A673 (cell line): ENCODE measurements around the gene TIMM10. TPM values are rescaled to one million over a fixed set of nuclear protein-coding genes. Genes with fewer than 3 reads are reported as not detected.

ENCODE experiments used
- BruUV-seq: library from RNA; stranded (reverse); fragments of 400-500 nt; replicated peaks from 2 replicates; lab custom pipeline; 2021; lab: Mats Ljungman, UMichigan
- CTCF ChIA-PET: fragments of 300-600 bp; sonication (Branson Sonifier 250); formaldehyde crosslinking; loops from one replicate; lab custom pipeline; 2022; ENCODE audit warnings: antibody characterized with exemption; lab: Charles Lee
- POLR2A ChIA-PET: fragments of 300-600 bp; sonication (Branson Sonifier 250); formaldehyde crosslinking; loops from one replicate; lab custom pipeline; 2022; ENCODE audit warnings: antibody characterized with exemption; ENCODE audit not compliant: low non-redundant PET; lab: Charles Lee
- DNase-seq: peaks from one replicate; pipeline ENCODE4 v3.0.0-alpha.2; 2015; ENCODE audit warnings: low spot score
- H3K27ac ChIP-seq: fragments of 200-600 bp; sonication (generic); 2 replicates; pipeline ENCODE4 v1.5.1; 2016; ENCODE audit warnings: mixed run types, low read depth, mild to moderate bottlenecking, mixed read lengths, antibody characterized with exemption, low read length; ENCODE audit not compliant: poor library complexity, severe bottlenecking
- H3K27me3 ChIP-seq: fragments of 200-600 bp; sonication (generic); replicated peaks from 2 replicates; pipeline ENCODE4 v1.6.1; 2017; ENCODE audit warnings: mixed run types, low read depth, mild to moderate bottlenecking, mixed read lengths, antibody characterized with exemption, low read length; ENCODE audit not compliant: insufficient read depth, poor library complexity
- H3K36me3 ChIP-seq: fragments of 200-600 bp; sonication (generic); 2 replicates; pipeline ENCODE4 v1.6.1; 2016; ENCODE audit warnings: mixed run types, mild to moderate bottlenecking, mixed read lengths, antibody characterized with exemption, low read length; ENCODE audit not compliant: insufficient read depth, poor library complexity, severe bottlenecking
- H3K4me1 ChIP-seq: fragments of 200-600 bp; sonication (generic); 2 replicates; pipeline ENCODE4 v1.6.1; 2017; ENCODE audit warnings: mixed run types, mild to moderate bottlenecking, mixed read lengths, antibody characterized with exemption, low read length; ENCODE audit not compliant: insufficient read depth, poor library complexity, severe bottlenecking
- H3K4me3 ChIP-seq: fragments of 200-600 bp; sonication (generic); 2 replicates; pipeline ENCODE4 v1.5.1; 2016; ENCODE audit warnings: low read depth, mixed run types, mild to moderate bottlenecking, mixed read lengths, low read length; ENCODE audit not compliant: poor library complexity, severe bottlenecking
- H3K9me3 ChIP-seq: fragments of 200-600 bp; sonication (generic); 2 replicates; pipeline ENCODE4 v1.6.1; 2016; ENCODE audit warnings: mixed run types, low read depth, mild to moderate bottlenecking, mixed read lengths, antibody characterized with exemption, low read length; ENCODE audit not compliant: poor library complexity, severe bottlenecking
- CTCF ChIP-seq: fragments of 300-800, 200-600 bp; sonication (generic); conservative IDR thresholded peaks from 2 replicates; pipeline ENCODE4 v1.5.1; 2017; ENCODE audit warnings: low read depth, mild to moderate bottlenecking, antibody characterized with exemption, low read length, moderate library complexity, mixed read lengths
- EZH2 ChIP-seq: fragments of 200-600 bp; sonication (generic); IDR thresholded peaks from 2 replicates; pipeline ENCODE4 v1.6.1; 2017; ENCODE audit warnings: borderline replicate concordance, low read depth, mild to moderate bottlenecking, mixed read lengths, antibody characterized with exemption, low read length; ENCODE audit not compliant: poor library complexity, severe bottlenecking
- intact Hi-C: fragments of 100-400 bp; cut with micrococcal nuclease; formaldehyde crosslinking; loops from one replicate; pipeline ENCODE4 v1.10.0; 2022; ENCODE audit not compliant: unreplicated experiment
- total RNA-seq: library from RNA; stranded (reverse); gene quantifications from 2 replicates; pipeline ENCODE4 v1.2.3, GENCODE V29; 2021

The TIMM10 gene
- total RNA-seq, 1 experiment from 2014 or later, result 176 TPM

- Histone ChIP-seq H3K9me3 (no peaks in the 10 kb centered on the region), H3K4me3 (no peak overlapping the region), H3K4me1 (no peaks in the 10 kb centered on the region), H3K27me3 (no peaks in the 10 kb centered on the region), H3K36me3 (no peaks in the 10 kb centered on the region), H3K27ac (no peak overlapping the region)
- intact Hi-C loops, result no loop called here
- CTCF ChIA-PET, result no interaction called here
- peak; percentile 40 for DNase-seq
- no TSS peak for BruUV-seq
- 0 out of 2 replicates have a peak, but pooled peaks have one; percentile 17 for TF ChIP-seq CTCF
- no peak for TF ChIP-seq EZH2
- POLR2A ChIA-PET, result no interaction called here
These were observed 16.4 kb upstream of the TIMM10 start for GRCh38 chr11:57546869-57547475.

- no peak for DNase-seq
- Histone ChIP-seq H3K9me3 (no peaks in the 10 kb centered on the region), H3K36me3 (no peaks in the 10 kb centered on the region), H3K4me1 (no peaks in the 10 kb centered on the region), H3K4me3 (no peak overlapping the region), H3K27me3 (no peaks in the 10 kb centered on the region), H3K27ac (no peak overlapping the region)
- POLR2A ChIA-PET, result no interaction called here
- TF ChIP-seq EZH2 (no peak), CTCF (no peak)
- no TSS peak for BruUV-seq
- CTCF ChIA-PET, result no interaction called here
- intact Hi-C loops, result no loop called here
These were observed 15.9 kb upstream of the TIMM10 start for GRCh38 chr11:57546451-57546850.

GRCh38 chr11:57545883-57546282, 15.3 kb upstream of the TIMM10 start:
- H3K36me3 ChIP-seq, result no peaks in the 10 kb centered on the region
- ChIA-PET CTCF (no interaction called here), POLR2A (no interaction called here)
- H3K4me3 ChIP-seq, result no peak overlapping the region
- no peaks in the 10 kb centered on the region for H3K27me3 ChIP-seq
- DNase-seq, result no peak
- H3K9me3 ChIP-seq, result no peaks in the 10 kb centered on the region
- no peaks in the 10 kb centered on the region for H3K4me1 ChIP-seq
- no TSS peak for BruUV-seq
- no peak overlapping the region for H3K27ac ChIP-seq
- intact Hi-C loops, result no loop called here
- TF ChIP-seq CTCF (no peak), EZH2 (no peak)
